CD8-positive, alpha-beta memory T cell (primary cell): ENCODE measurements around the gene TRPV6. TPM values are rescaled to one million over a fixed set of nuclear protein-coding genes. Genes with fewer than 3 reads are reported as not detected.

Experiments used
- CTCF ChIA-PET: fragments of 350-600 bp; sonication (Branson Sonifier 250); formaldehyde crosslinking; loops from one replicate; lab custom pipeline; 2021; ENCODE audit warnings: antibody characterized with exemption; lab: Charles Lee
- POLR2A ChIA-PET: fragments of 350-600 bp; sonication (Branson Sonifier 250); formaldehyde crosslinking; loops from one replicate; lab custom pipeline; 2021; ENCODE audit warnings: antibody characterized with exemption; lab: Charles Lee
- DNase-seq, 5 donors: peaks; one replicate each; pipeline versions ENCODE4 v3.0.0 to v3.0.0-alpha.2; 2020 to 2022; ENCODE audit warnings: mixed read lengths in 1 of 5
- H3K27ac ChIP-seq: one replicate; pipeline ENCODE4 v1.7.0; 2013; ENCODE audit warnings: low read depth, mild to moderate bottlenecking, low read length, moderate library complexity
- H3K27me3 ChIP-seq: 2 replicates; pipeline ENCODE4 v1.7.0; 2013; ENCODE audit warnings: low read length, mild to moderate bottlenecking; ENCODE audit not compliant: insufficient read depth, poor library complexity, severe bottlenecking
- H3K36me3 ChIP-seq: 2 replicates; pipeline ENCODE4 v1.7.0; 2013; ENCODE audit warnings: mild to moderate bottlenecking, low read length, moderate library complexity; ENCODE audit not compliant: insufficient read depth
- H3K4me1 ChIP-seq: 2 replicates; pipeline ENCODE4 v1.7.0; 2013; ENCODE audit warnings: mild to moderate bottlenecking, low read length, moderate library complexity; ENCODE audit not compliant: insufficient read depth
- H3K4me3 ChIP-seq: 2 replicates; pipeline ENCODE4 v1.7.0; 2013; ENCODE audit warnings: mild to moderate bottlenecking, low read length
- H3K9me3 ChIP-seq: 2 replicates; pipeline ENCODE4 v1.7.0; 2013; ENCODE audit warnings: mild to moderate bottlenecking, low read length
- H3K27ac Mint-ChIP-seq, 8 donors: one replicate each; pipeline ENCODE4 v1.8.0; 2020 to 2021; ENCODE audit warnings: mixed read lengths in 8 of 8, mild to moderate bottlenecking in 6 of 8, inconsistent platforms in 3 of 8, moderate library complexity in 3 of 8
- H3K27me3 Mint-ChIP-seq, 2 donors: one replicate each; pipeline ENCODE4 v1.8.0; 2020 to 2021; ENCODE audit warnings: mixed read lengths in 2 of 2, mild to moderate bottlenecking in 1 of 2, moderate library complexity in 1 of 2
- H3K36me3 Mint-ChIP-seq, 3 donors: one replicate each; pipeline ENCODE4 v1.8.0; 2020 to 2021; ENCODE audit warnings: mixed read lengths in 3 of 3, inconsistent platforms in 1 of 3, mild to moderate bottlenecking in 1 of 3
- H3K4me1 Mint-ChIP-seq, 3 donors: one replicate each; pipeline ENCODE4 v1.8.0; 2020 to 2021; ENCODE audit warnings: mixed read lengths in 3 of 3, inconsistent platforms in 1 of 3, mild to moderate bottlenecking in 1 of 3
- H3K4me3 Mint-ChIP-seq, 7 donors: one replicate each; pipeline ENCODE4 v1.8.0; 2020 to 2021; ENCODE audit warnings: mixed read lengths in 7 of 7, mild to moderate bottlenecking in 6 of 7, moderate library complexity in 4 of 7, inconsistent platforms in 2 of 7
- H3K9me3 Mint-ChIP-seq, 5 donors: one replicate each; pipeline ENCODE4 v1.8.0; 2020 to 2022; ENCODE audit warnings: mixed read lengths in 5 of 5, mild to moderate bottlenecking in 3 of 5, moderate library complexity in 2 of 5, inconsistent platforms in 1 of 5
- polyA plus RNA-seq: library from polyadenylated mRNA; unstranded; fragments of 300-500 nt; fragmentation: Illumina TruSeq; gene quantifications from one replicate; pipeline ENCODE4 v1.2.3, GENCODE V29; 2021
- total RNA-seq, 2 experiments: library from RNA; stranded (reverse); gene quantifications; one replicate each; pipeline ENCODE4 v1.2.3, GENCODE V29; 2021

The TRPV6 gene
- total and polyA plus RNA-seq, 3 experiments from 2014 or later = not detected

DNA sequence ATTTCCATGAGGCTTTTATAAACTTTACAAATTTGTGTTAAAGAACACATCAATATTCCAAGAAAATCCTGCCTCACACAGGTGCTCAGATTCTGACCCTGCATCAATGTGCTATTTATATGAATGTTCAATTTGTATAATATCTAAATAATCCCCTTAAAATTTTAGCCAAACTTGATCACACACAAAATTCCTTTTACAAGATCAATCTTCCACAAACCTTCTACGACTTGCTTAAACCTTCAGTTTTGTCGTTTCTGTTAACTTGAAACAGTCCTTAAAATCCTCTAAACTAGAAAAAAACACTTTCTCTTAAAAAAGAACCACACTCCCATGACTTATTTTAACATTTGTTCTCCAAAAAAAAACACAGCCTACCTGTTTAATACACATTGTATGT lies 20.2 kb upstream of the TRPV6 start:
- no peaks in the 10 kb centered on the region for H3K4me1 Mint-ChIP-seq
- H3K36me3 Mint-ChIP-seq = peaks cover 0 to 3% (median 0%) of the 10 kb centered on the region in 3 donors
- no peaks in the 10 kb centered on the region for H3K9me3 ChIP-seq
- no peak for DNase-seq
- H3K4me1 ChIP-seq = no peaks in the 10 kb centered on the region
- CTCF ChIA-PET = no interaction called here
- H3K27ac Mint-ChIP-seq = no peak overlapping the region
- H3K4me3 Mint-ChIP-seq = no peak overlapping the region
- H3K36me3 ChIP-seq = no peaks in the 10 kb centered on the region
- no peak overlapping the region for H3K27ac ChIP-seq
- no peaks in the 10 kb centered on the region for H3K27me3 ChIP-seq
- no peak overlapping the region for H3K4me3 ChIP-seq
- H3K9me3 Mint-ChIP-seq = peaks cover 0 to 5% (median 0%) of the 10 kb centered on the region in 5 donors
- H3K27me3 Mint-ChIP-seq = peaks cover 9 to 38% of the 10 kb centered on the region in 2 donors
- POLR2A ChIA-PET = no interaction called here

DNA sequence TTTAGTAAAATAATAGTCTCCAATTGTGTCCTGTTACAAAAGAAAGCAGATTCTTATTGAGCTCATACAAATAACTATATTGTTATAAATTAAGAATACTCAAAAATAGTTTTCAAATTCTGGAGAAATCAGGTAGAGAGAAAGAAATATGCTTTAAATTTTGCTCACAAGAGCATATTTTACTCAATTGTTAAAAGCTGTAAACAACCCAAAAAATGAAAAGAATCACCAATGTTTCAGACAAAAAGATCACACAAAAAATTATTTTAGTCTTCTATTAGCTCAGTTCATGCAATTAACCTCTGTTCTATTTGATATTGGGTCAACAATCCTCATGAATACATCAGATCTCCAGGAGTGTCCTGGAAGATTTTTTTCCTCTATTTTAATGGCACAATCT lies 18.6 kb upstream of the TRPV6 start:
- H3K4me1 Mint-ChIP-seq = no peaks in the 10 kb centered on the region
- H3K27me3 Mint-ChIP-seq = peaks cover 8 to 29% of the 10 kb centered on the region in 2 donors
- H3K4me3 Mint-ChIP-seq = no peak overlapping the region
- CTCF ChIA-PET = no interaction called here
- no peak overlapping the region for H3K4me3 ChIP-seq
- DNase-seq = no peak
- H3K27me3 ChIP-seq = no peaks in the 10 kb centered on the region
- no peaks in the 10 kb centered on the region for H3K36me3 ChIP-seq
- H3K9me3 Mint-ChIP-seq = peaks cover 0 to 5% (median 0%) of the 10 kb centered on the region in 5 donors
- H3K27ac Mint-ChIP-seq = no peak overlapping the region
- no peak overlapping the region for H3K27ac ChIP-seq
- H3K4me1 ChIP-seq = no peaks in the 10 kb centered on the region
- H3K36me3 Mint-ChIP-seq = peaks cover 0 to 3% (median 0%) of the 10 kb centered on the region in 3 donors
- POLR2A ChIA-PET = no interaction called here
- H3K9me3 ChIP-seq = no peaks in the 10 kb centered on the region

DNA sequence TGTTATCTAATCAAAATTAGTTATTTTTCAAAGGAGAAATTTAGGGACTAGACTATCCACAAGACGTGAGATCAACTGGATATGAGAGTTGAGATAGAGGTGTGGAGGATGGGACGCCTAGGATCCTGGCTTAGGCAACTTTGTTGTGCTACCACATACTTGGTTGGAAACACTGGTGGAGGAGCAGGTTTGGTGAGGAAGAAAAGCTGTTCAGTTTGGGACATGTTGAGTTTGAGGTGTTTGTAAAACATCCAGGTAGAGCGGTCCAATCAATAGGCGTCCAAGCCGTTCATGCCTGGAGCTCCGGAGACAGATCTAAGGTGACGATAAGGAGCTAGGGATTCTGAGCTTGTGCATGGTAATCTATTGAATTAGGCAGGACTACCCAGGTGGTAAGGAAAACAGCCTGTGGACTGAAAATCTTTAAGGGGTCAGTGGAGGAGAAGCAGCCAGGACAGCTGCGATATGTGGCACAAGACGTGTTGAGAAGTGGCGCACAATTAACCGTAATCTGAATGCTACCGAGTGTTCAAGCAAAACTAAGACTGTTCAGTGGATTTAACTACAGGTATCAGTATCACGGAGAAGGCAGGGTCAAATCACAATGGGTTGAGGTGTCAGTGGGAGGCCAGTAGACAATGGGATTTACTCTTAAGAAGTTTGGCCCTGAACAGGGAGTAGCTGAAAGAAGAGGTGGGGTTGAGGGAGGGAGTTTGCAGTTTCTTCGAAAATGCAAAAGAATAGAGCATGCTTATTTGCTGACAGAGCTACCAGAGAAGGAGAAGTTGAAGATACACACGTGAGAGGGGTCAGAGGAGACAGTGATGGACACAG lies 16.1 kb upstream of the TRPV6 start:
- ChIA-PET POLR2A (no interaction called here), CTCF (interaction anchor here (0.8 kb wide), 1 partner anchor 578 kb away, joined by 3 read pairs; no protein-coding TSS in a partner anchor)
- peaks cover 0 to 5% (median 0%) of the 10 kb centered on the region in 5 donors for H3K9me3 Mint-ChIP-seq
- Histone ChIP-seq H3K27me3 (no peaks in the 10 kb centered on the region), H3K4me1 (no peaks in the 10 kb centered on the region), H3K36me3 (no peaks in the 10 kb centered on the region), H3K9me3 (no peaks in the 10 kb centered on the region), H3K4me3 (no peak overlapping the region), H3K27ac (no peak overlapping the region)
- H3K36me3 Mint-ChIP-seq = peaks cover 0 to 3% (median 0%) of the 10 kb centered on the region in 3 donors
- H3K27me3 Mint-ChIP-seq = peaks cover 3 to 21% of the 10 kb centered on the region in 2 donors
- peak overlapping the region in 1 of 8 donors; percentile 26 for H3K27ac Mint-ChIP-seq
- DNase-seq = no peak
- no peaks in the 10 kb centered on the region for H3K4me1 Mint-ChIP-seq
- no peak overlapping the region for H3K4me3 Mint-ChIP-seq

DNA sequence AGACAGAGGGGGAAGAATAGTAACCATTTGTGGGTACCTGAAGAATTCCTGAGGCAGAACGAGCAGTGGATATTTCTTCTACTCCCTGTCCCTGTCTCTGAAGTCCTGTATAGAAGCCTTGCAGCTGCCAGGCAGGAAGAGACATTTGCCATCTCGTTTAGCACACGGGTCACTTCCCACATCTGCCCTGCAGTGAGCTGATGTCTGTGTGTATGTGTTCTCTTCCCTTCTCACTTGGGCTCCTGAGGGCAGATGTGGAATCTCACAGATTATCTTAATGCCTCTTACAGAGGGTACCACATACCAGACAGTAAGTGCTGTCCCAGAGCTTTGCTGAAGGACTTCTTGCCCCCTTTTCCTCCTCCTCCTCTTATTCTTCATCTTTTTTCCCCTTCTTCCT lies 14.1 kb upstream of the TRPV6 start:
- no peak for DNase-seq
- H3K27me3 ChIP-seq = no peaks in the 10 kb centered on the region
- no peaks in the 10 kb centered on the region for H3K4me1 ChIP-seq
- no peaks in the 10 kb centered on the region for H3K36me3 Mint-ChIP-seq
- H3K4me1 Mint-ChIP-seq = no peaks in the 10 kb centered on the region
- no peak overlapping the region for H3K4me3 Mint-ChIP-seq
- H3K9me3 Mint-ChIP-seq = peaks cover 0 to 5% (median 0%) of the 10 kb centered on the region in 5 donors
- no peak overlapping the region for H3K27ac ChIP-seq
- peaks cover 6 to 18% of the 10 kb centered on the region in 2 donors for H3K27me3 Mint-ChIP-seq
- H3K9me3 ChIP-seq = no peaks in the 10 kb centered on the region
- H3K4me3 ChIP-seq = no peak overlapping the region
- ChIA-PET CTCF (no interaction called here), POLR2A (no interaction called here)
- H3K27ac Mint-ChIP-seq = no peak overlapping the region
- H3K36me3 ChIP-seq = no peaks in the 10 kb centered on the region

- Mint-ChIP-seq H3K4me3 (no peak overlapping the region), H3K27ac (peak overlapping the region in 1 of 8 donors; percentile 43), H3K27me3 (peaks cover 7 to 18% of the 10 kb centered on the region in 2 donors), H3K9me3 (peaks cover 0 to 5% (median 0%) of the 10 kb centered on the region in 5 donors), H3K36me3 (no peaks in the 10 kb centered on the region), H3K4me1 (no peaks in the 10 kb centered on the region)
- no peaks in the 10 kb centered on the region for H3K9me3 ChIP-seq
- DNase-seq = no peak
- ChIA-PET CTCF (no interaction called here), POLR2A (interaction anchor here (0.7 kb wide), 1 partner anchor 11 kb away, joined by 7 read pairs; no protein-coding TSS in a partner anchor)
- no peaks in the 10 kb centered on the region for H3K36me3 ChIP-seq
- no peaks in the 10 kb centered on the region for H3K27me3 ChIP-seq
- H3K4me3 ChIP-seq = no peak overlapping the region
- H3K27ac ChIP-seq = no peak overlapping the region
- H3K4me1 ChIP-seq = no peaks in the 10 kb centered on the region
Measured at GRCh38 chr7:142898377-142899170, 13.0 kb upstream of the TRPV6 start.

- no peaks in the 10 kb centered on the region for H3K27me3 ChIP-seq
- H3K27me3 Mint-ChIP-seq = peaks cover 7 to 21% of the 10 kb centered on the region in 2 donors
- peaks cover 0 to 5% (median 0%) of the 10 kb centered on the region in 5 donors for H3K9me3 Mint-ChIP-seq
- H3K27ac Mint-ChIP-seq = no peak overlapping the region
- H3K36me3 Mint-ChIP-seq = no peaks in the 10 kb centered on the region
- CTCF ChIA-PET = no interaction called here
- no peaks in the 10 kb centered on the region for H3K9me3 ChIP-seq
- no peak overlapping the region for H3K4me3 Mint-ChIP-seq
- DNase-seq = no peak
- H3K4me1 ChIP-seq = no peaks in the 10 kb centered on the region
- no peaks in the 10 kb centered on the region for H3K4me1 Mint-ChIP-seq
- H3K4me3 ChIP-seq = no peak overlapping the region
- H3K27ac ChIP-seq = no peak overlapping the region
- POLR2A ChIA-PET = interaction anchor here (0.7 kb wide), 1 partner anchor 10 kb away, joined by 7 read pairs; no protein-coding TSS in a partner anchor
- H3K36me3 ChIP-seq = no peaks in the 10 kb centered on the region
Measured at GRCh38 chr7:142897691-142898090, 12.1 kb upstream of the TRPV6 start.

DNA sequence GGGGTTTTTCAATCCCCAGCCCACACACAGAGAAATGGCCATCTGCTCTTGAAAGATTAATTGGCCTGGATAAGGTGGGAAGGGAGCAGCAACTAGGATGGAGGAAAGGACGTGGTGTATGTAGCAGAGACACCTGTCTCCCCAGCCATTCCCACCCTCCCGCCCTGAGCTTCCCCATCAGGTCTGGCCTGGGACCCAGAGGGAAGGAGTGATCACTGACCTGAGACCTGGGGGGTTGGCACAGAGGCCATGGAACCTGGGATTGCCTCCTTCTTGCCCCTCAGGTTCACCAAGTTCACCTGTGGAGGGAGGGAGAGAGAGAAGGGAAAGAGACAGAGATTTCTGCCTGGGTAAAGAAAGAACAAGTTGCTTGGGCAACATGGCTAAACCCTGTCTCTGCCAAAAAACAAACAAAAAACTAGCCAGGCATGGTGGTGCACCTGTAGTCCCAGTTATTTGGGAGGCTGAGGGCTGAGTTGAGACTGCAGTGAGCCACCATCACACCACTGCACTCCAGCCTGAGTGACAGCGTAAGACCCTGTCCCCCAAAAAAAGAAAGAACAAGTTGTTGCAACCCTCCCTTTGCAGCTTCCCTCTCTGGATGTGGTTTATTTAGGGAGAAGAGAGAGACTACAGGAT lies 11.3 kb upstream of the TRPV6 start:
- Mint-ChIP-seq H3K4me3 (no peak overlapping the region), H3K36me3 (no peaks in the 10 kb centered on the region), H3K9me3 (no peaks in the 10 kb centered on the region), H3K27ac (no peak overlapping the region), H3K4me1 (no peaks in the 10 kb centered on the region), H3K27me3 (peaks cover 9 to 24% of the 10 kb centered on the region in 2 donors)
- Histone ChIP-seq H3K9me3 (no peaks in the 10 kb centered on the region), H3K27ac (no peak overlapping the region), H3K27me3 (no peaks in the 10 kb centered on the region), H3K4me3 (no peak overlapping the region), H3K36me3 (no peaks in the 10 kb centered on the region), H3K4me1 (no peaks in the 10 kb centered on the region)
- CTCF ChIA-PET = no interaction called here
- no peak for DNase-seq
- POLR2A ChIA-PET = no interaction called here
